ENCODE measurements around the gene PTGER2. TPM values are rescaled to one million over a fixed set of nuclear protein-coding genes. Genes with fewer than 3 reads are reported as not detected.

Gene PTGER2
- total RNA-seq: 3.9 TPM

GRCh38 chr14:52313903-52314594, at the start of gene PTGER2:
TSS of gene PTGER2 (plus strand) at chr14:52314312. CDS start at chr14:52314549, 237 bp downstream.
- peak; percentile 76 for DNase-seq (ENCODE audit: low spot score)

- no peak for DNase-seq (ENCODE audit: low spot score)
These were observed 48.9 kb upstream of the PTGER2 start for GRCh38 chr14:52265253-52265652.

- DNase-seq (ENCODE audit: low spot score): no peak
These were observed 47.9 kb upstream of the PTGER2 start for GRCh38 chr14:52266179-52266578.

GRCh38 chr14:52266782-52267181, 47.3 kb upstream of the PTGER2 start:
- DNase-seq (ENCODE audit: low spot score): no peak

- no peak for DNase-seq (ENCODE audit: low spot score)
These were observed 46.4 kb upstream of the PTGER2 start, which contains the start of gene PTGDR for GRCh38 chr14:52267501-52268278. TSS of gene PTGDR (plus strand) at chr14:52267698. CDS start at chr14:52267815, 117 bp downstream.

- no peak for DNase-seq (ENCODE audit: low spot score)
These were observed 45.6 kb upstream of the PTGER2 start for GRCh38 chr14:52268279-52269061.

GRCh38 chr14:52269100-52269499, 45.0 kb upstream of the PTGER2 start:
- no peak for DNase-seq (ENCODE audit: low spot score)

GRCh38 chr14:52269982-52270381, 44.1 kb upstream of the PTGER2 start:
- no peak for DNase-seq (ENCODE audit: low spot score)

- DNase-seq (ENCODE audit: low spot score): no peak
These were observed 42.6 kb upstream of the PTGER2 start for GRCh38 chr14:52271538-52271937.

GRCh38 chr14:52272375-52272774, 41.7 kb upstream of the PTGER2 start:
- DNase-seq (ENCODE audit: low spot score): peak; percentile 38

- DNase-seq (ENCODE audit: low spot score): no peak
These were observed 38.7 kb upstream of the PTGER2 start for GRCh38 chr14:52275372-52275771.

GRCh38 chr14:52277552-52277951, 36.6 kb upstream of the PTGER2 start:
- DNase-seq (ENCODE audit: low spot score): no peak

GRCh38 chr14:52279408-52279807, 34.7 kb upstream of the PTGER2 start:
- DNase-seq (ENCODE audit: low spot score): no peak

- no peak for DNase-seq (ENCODE audit: low spot score)
These were observed 31.0 kb upstream of the PTGER2 start for GRCh38 chr14:52283099-52283498.

GRCh38 chr14:52286661-52287649, 27.2 kb upstream of the PTGER2 start:
- DNase-seq (ENCODE audit: low spot score): no peak

GRCh38 chr14:52296378-52296777, 17.7 kb upstream of the PTGER2 start:
- no peak for DNase-seq (ENCODE audit: low spot score)

GRCh38 chr14:52298795-52299194, 15.3 kb upstream of the PTGER2 start:
- DNase-seq (ENCODE audit: low spot score): no peak

- DNase-seq (ENCODE audit: low spot score): no peak
These were observed 14.3 kb upstream of the PTGER2 start for GRCh38 chr14:52299692-52300278.

- no peak for DNase-seq (ENCODE audit: low spot score)
These were observed 10.9 kb upstream of the PTGER2 start for GRCh38 chr14:52303236-52303635.

- no peak for DNase-seq (ENCODE audit: low spot score)
These were observed 9.7 kb upstream of the PTGER2 start for GRCh38 chr14:52304248-52304904.
